ENCODE data around the gene SEPTIN6.

GRCh38 chrX:119661486-119661885 lies 31.5 kb downstream of the SEPTIN6 start:
- TF ChIP-seq CTCF (IDR thresholded peaks at IDR 0.05) (no peak), POLR2A (IDR thresholded peaks at IDR 0.05) (no peak), POLR2AphosphoS5 (IDR thresholded peaks at IDR 0.05) (no peak), EP300 (IDR thresholded peaks at IDR 0.05) (no peak)
